HG03354 (cell line): ENCODE measurements around the gene TBC1D22A.

Experiments used
- ATAC-seq: cut with Tn5 transposase; IDR thresholded peaks from one replicate; pipeline ENCODE4 v1.9.1; 2021; ENCODE audit warnings: mild to moderate bottlenecking; ENCODE audit not compliant: unreplicated experiment, poor library complexity, severe bottlenecking

TBC1D22A gene

DNA sequence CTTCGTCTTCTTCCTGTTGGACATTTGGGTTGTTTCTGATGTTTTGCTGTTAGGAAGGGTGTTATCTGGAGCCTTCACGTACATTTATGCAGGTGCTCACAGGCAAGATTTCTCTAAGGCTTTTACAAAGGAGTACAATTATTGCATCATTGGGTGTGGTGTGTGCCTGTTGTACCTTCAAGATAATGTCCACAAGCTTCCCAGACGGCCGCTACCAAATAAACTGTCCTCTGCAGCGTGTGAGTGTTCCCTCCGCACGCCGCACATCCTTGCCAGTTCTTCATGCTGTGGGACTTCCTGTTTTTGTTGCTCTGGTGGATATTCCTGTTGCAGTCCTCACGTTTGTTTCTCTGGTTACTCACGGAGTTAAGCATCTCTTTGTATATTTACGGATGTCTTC lies 133.3 kb downstream of the TBC1D22A start:
- no peak for ATAC-seq

DNA sequence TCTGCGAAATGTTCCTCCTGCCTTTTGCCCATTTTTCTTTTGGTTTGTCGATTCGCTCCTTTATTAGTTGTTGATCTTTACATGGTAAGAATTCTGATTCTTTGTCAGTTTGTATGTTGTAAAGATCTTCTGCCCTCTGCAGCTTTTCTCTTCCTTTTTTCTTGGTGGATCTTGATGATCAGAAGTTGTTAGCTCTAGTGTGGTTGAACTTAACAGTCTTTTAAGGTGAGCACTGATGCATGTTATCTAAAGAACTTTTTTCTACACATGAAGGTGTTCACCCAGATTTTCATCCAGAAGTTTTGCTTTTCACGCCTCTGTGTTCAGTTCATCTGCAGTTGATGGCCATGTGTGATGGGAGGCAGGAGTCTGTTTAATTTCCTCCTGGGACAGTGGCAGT lies 133.7 kb downstream of the TBC1D22A start:
- ATAC-seq: no peak

DNA sequence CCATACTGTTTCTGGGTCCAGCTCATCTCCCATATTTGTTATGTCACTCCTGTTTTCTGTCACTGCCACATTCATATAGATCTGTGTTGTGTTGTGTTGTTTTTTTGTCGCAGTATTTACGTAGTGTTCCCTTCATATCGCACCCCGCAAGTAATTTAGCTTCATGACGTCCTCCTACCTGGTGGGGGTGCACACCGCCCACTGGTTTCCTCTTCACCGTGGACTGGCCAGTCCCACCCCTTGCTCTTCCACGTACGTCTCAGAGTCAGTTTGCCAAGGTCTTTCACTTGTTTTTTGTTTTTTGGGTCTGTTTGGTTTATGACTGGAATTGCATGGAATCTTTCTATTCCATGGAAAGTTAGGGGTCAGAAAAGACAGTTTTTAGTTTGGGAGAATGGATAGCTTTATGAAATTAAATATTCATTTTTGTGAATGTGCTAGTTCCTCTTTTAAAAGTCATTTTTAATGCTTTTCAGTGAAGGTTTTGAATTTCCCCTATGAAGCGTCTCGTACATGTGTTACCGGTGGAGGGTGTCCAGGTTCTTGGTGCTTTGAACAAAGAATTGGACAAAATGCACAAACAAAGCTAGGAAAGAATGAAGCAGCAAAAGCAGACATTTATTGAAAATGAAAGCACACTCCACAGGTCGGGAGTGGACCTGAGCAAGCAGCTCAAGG lies 134.3 kb downstream of the TBC1D22A start:
- ATAC-seq: no peak

DNA sequence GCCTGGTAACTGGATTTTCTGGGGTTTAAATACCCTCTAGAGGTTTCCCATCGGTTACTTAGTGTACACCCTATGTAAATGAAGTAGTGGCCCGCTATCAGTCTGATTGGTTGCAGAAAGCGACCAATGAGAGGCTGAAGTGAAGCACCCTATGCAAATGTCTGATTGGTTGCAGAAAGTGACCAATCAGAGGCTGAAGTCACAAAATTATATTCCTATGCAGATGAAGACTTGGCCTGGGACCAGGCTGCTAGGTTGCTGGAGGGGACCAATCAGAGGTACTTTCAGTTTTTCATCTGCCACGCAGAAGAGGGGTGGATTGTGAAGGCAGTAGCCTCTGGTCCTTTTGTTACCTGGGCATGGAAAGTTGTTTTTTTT lies 134.8 kb downstream of the TBC1D22A start:
- ATAC-seq: no peak

DNA sequence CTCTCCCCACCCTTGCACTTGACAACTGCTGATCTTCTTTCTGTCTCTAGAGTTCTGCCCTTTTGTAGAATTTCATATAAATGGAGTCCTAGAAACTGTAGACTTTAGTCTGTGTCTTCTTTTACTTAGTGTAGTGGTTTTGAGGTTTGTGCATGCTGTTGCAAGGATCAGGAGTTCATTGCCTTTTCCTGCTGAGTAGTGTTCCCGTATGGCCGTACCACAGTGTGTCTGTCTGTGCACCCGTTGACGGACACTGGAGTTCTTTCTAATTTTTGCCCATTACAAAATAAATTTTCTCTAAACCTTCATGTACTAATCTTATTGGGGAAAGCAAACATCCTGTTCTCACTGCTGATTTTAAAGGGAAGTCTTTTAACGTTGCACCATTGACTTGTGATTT lies 138.1 kb downstream of the TBC1D22A start:
- ATAC-seq: no peak

DNA sequence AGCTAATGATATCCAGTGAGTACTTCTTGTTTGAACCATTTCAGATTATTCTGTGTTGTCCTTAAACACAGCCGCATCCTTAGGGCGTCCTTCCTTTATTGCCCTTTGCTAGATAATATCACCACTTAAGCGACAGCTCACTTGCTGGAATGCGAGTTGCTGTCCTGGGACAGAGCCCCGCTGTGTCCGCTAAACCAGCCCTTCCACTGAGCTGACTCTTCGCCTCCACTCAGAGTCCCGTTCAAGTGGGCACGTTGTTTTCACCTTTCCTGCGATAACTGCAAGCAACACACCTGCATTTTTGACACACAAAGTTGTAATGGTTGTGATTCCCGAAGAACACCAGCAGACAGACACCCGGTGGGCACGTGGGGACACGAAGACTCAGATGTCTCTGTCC lies 140.0 kb downstream of the TBC1D22A start:
- no peak for ATAC-seq

DNA sequence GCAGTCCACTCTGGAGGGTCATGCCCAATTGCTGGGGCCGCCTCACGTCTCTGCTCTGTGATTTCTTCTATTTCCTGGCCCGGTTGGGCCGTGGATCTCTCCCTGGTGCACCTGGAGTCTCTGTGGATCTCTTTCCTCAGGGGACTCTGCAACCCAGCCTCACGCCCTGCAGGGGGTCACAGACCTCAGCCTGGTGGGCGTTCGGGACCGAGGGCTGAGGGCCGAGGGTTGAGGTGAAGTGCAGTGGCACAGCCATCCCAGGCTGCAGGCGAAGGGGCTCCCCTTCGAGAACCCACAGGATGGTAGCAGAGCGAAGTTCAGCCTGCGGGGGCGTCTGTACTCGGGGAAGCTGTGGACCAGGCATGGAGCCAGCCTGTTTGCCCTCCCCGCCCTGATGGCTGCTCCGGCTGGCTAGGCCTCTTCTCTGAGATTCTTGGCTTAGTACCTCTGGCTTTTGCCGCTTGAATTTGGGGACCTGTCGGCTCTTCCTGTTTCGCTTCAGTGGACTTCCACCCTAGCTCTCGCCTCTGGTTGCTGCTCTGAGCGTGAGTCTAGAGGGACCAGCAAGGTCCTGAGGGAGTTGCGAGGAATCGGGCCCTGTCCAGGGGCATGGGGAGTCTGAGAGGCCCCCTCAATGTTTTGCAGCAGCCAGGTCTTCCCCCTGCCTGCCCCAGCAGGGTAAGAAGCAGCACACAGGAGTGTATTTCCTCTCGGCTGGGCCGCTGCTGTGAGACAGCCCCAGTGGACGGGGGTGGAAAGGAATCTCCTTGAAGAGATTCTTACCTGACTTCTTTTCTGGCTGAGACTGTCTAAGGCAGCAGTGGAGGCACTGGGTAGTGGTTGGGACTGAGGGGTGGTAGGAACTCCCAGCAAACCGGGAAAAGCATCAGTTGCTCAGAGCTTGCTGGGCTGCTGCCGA lies 140.8 kb downstream of the TBC1D22A start:
- ATAC-seq: no peak

DNA sequence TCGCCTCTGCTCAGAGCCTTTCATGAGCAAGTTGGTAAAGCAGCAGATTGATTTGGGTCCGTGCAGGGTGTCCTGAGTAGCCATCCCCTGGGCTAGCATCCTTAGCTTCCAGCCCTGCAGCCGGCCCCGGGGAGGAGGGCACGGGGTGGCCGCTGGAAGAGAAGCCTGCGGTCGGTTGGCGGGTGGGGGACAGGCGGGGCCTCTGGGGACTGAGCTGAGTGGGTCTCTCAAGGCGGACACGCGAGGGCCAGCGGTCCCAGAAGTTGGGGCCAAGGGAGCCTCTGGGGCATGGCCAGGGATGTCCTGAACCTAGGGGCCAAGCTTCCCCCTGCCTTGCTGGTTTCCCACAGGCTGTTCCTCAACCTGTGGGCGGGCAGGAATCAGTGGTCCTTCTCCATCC lies 143.0 kb downstream of the TBC1D22A start:
- no peak for ATAC-seq

DNA sequence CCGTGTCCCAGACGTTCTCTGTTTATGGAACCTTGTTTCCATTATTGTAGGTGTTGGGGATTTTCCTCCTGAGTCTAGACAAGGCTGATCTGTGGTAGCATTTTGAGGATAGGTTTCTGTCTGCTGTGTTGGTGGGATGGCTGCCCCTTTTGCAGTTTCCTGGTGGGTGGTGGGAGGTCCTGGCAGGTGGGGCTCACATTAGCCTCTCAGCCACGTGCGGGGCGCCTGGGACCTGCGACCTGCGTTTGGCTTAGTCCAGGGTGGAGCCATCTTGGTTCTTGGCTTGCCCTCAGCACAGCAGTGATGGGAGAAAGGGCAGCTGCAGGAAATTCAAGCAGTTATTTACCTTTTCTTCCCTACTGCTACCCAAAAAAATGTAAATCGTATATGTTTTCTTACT lies 143.4 kb downstream of the TBC1D22A start:
- ATAC-seq: no peak

DNA sequence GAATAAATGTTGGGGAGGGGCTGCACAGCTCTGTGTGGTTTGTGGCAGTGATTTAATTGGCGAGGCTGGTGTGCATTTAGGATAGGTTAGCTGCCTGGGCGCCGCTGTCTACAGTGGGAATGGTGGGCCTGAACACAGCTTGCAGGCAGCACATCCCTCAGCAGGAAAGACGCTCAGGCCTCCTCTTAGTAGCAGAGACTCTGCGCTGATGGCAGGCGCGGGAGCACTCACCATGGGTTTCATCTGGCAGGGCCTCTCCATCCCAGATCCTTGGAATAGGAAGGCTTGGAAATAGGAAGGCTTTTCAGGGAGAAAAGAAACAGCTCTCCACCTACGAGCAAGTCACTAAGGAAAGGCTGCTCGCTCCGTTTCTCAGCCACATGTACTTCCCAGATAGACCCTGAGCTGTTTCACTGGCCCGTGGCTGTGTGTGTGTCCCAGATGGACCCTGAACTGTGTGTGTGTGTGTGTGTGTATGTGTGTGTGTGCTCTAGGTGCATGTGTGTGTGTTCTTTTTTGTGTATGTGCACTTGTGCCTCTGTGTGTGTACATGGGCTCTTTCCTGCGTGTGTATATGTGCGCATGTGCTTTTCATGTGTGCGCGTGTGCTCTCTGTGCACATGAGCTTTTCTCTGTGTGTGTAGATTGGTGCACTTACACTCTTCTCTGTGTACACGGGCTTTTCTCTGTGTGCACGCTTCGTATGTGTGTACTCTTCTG lies 144.0 kb downstream of the TBC1D22A start:
- ATAC-seq: no peak

DNA sequence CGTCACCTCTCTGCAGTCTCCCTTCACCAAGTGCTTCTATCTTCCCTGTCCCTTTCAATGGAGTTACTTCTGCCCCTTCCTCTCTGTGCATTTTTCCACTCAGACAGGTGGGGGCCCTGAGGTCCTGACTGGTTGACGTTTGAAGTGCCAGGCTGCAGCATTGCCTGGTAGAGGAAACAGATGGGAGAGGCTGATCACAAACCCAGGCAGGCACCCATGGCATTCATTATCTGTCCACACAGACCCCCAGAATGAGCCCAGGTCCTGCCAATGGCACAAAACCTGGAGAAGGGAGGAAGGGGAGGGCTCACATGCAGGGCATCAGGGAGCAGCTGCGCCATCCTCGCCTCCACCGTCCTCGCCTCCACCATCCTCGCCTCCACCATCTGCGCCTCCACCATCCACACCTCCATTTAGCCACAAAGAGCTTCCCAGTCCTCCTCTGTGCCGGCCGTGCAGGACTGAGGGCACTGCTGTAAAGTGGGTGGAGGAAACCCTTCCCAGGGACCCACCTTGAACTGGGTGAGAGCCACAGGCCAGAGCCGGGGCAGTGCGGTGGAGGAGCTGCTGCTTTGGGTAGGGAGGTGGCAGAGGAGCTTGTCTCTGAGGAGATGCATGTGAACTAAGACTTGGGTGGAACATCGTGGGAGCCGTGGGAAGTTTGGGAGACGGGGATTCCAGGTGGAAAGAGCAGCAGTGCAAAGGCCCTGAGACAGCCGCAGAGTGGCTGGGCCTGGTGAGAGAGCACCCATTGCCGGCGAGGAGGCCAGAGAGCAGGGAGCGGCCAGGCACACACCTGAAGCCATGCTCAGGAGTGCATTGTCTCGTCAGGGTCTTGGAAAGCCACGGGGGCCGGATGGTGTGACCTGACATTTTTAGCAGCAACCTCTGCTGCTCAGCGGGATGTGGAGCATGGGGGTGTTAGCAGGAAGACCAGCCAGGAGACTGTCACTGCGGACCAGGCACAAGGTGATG lies 145.1 kb downstream of the TBC1D22A start:
- ATAC-seq: no peak

DNA sequence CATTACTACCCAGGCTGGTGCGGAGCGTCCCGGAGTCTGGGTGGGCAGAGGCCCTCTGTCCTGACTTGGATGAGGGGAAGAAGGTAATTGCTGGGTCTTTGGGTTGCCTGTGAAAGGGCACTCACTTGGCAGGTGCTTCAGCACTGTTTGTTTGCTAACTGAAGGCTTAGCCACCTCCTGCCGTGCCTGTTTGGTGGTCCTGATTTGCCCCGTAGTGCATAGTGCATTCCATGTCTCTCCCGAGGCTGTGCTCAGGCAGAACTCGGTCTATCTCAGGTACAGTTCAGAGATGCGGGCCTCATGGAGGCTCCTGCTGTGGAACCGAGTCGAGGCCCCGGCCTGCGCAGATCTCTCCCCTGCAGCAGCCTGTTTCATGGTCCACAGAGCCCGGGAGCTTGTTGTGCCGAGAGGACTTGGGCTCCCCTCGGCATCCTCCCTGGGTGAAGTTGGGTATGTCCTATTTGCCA lies 146.2 kb downstream of the TBC1D22A start:
- ATAC-seq: no peak

DNA sequence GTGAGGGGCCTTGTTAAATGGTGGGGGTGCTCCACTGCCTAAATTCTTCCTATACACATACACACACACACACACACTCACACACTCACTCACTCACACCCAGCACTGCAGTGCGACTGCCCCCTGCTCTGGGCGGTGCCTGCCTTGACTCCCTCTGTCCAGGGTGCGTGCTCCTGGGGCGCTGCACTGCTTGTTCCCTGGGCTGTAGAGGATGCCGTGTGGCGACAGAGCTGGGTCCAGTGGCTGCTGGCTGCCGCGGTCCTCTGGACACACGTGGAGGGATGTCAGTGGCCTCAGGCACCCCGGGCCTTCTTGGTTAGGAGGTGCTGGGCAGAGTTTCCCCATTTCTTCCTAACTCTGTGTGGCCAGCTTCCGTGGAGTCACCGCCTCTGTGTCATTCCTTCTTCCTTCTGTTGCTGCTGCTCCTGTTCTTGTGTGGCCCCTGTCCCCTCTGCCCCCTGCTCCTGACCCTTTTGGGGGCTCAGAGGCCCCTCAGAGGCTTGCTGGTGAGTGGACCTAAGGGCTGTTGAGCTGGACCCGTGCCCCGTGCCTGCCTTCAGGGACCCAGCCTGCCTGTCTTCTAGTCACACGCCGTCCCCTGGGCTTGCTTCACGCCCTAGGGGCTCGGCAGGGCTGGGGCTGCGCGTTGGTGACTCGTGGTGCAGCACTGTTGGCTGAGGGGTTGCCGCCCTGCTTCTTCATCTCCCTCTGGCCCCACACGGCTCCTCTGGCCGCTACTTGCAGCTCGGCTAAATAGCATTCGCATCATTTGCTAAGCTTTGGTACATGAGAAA lies 147.0 kb downstream of the TBC1D22A start:
- ATAC-seq: no peak

DNA sequence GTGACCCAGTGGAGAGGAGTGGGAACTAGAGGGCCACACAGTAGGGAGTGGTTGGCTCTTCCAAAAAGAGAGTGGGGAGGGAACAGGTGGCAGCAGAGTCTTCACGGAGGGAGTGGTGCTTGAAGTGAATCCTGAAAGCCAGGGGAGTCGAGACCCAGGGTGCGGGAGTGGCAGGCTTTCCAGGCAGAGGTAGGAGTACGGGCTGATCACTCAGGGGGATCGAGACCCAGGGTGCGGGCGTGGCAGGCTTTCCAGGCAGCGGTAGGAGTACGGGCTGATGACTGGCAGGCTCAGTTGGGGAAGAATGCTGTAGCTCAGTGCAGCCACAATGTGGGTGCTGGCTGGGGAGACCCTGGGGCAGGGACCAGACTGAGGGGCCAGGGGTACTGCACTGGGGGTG lies 148.2 kb downstream of the TBC1D22A start:
- ATAC-seq: no peak

DNA sequence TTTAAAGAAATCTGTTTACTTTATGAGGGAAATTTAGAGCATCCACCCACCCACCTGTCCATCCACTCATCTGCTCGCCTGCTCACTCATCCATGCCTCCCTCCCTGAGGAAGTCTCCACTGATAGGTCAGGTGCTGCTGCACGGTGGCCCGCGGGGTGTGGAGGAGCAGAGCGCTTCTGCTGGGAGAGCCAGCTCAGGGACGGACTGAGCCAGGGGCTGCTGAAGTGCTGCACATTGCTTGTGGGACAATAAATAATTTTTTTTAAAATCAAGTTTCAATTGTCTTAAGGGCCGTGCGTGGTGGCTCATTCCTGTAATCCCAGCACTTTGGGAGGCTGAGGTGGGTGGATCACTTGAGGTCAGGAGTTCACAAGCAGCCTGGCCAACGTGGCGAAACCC lies 148.9 kb downstream of the TBC1D22A start:
- ATAC-seq: no peak

DNA sequence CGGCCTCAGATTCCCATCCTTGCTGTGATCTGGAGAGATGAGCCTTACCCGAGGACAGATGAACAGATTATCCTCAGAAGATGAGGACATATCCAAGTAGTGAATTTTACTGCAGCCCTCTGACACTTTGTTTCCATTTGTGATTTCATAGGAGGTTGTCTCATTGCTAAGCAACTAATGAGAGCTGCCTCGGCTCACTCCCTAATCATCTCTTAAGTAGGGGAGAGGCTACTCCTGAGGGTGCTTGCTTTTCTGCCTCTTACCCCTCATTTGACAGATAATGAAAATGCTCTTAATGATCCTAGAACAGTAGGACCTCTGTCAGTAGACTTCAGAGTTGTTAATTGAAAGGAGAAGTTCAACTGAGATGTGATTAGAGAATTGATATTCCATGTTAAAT lies 150.9 kb downstream of the TBC1D22A start:
- no peak for ATAC-seq

DNA sequence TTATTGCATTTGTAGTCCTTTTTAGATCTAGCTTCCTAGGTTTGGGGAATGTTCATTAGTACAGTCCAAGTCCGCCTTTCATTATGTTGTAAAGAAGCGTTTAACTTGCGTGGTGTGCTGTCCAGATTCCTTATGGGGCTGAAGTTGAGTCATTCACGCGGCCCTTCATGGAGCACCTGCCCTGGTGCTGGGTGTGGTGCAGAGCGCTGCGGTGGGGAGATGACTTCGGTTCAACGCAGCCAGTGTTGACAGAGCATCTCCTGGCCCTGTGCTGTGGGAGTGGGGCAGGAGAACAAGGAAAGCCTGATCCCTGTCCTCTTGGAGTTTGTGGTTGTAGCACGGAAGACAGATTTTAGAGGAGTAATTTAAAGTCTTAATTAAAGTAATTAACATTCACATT lies 152.0 kb downstream of the TBC1D22A start:
- no peak for ATAC-seq
